GM10248 (cell line): Measurements from ENCODE around the gene VAMP2.
"Not testable (repeated sequence)": the region's sequence is repeated elsewhere in the genome, so short reads cannot be mapped to it uniquely, and the experiment has no call there.

Source experiments
- CTCF ChIA-PET: fragments of 300-600 bp; sonication (Branson Sonifier 250); formaldehyde crosslinking; extraction: SDS; loops from one replicate; lab custom pipeline; 2021; ENCODE audit warnings: antibody characterized with exemption; lab: Yijun Ruan, JAX
- POLR2A ChIA-PET: fragments of 350-650 bp; sonication (Branson Sonifier 250); formaldehyde crosslinking; extraction: SDS; loops from one replicate; lab custom pipeline; 2020; ENCODE audit warnings: antibody characterized with exemption; lab: Yijun Ruan, JAX
- DNase-seq: peaks from one replicate; pipeline ENCODE4 v3.0.0; 2012; ENCODE audit errors: extremely low spot score
- TF ChIP-seq, protein P1 (sequence below): IDR thresholded peaks from 2 replicates; pipeline ENCODE4 v1.5.1; 2012; ENCODE audit warnings: mild to moderate bottlenecking, low read depth; ENCODE audit errors: extremely low read depth, missing control alignments, control extremely low read depth

Gene VAMP2

DNA sequence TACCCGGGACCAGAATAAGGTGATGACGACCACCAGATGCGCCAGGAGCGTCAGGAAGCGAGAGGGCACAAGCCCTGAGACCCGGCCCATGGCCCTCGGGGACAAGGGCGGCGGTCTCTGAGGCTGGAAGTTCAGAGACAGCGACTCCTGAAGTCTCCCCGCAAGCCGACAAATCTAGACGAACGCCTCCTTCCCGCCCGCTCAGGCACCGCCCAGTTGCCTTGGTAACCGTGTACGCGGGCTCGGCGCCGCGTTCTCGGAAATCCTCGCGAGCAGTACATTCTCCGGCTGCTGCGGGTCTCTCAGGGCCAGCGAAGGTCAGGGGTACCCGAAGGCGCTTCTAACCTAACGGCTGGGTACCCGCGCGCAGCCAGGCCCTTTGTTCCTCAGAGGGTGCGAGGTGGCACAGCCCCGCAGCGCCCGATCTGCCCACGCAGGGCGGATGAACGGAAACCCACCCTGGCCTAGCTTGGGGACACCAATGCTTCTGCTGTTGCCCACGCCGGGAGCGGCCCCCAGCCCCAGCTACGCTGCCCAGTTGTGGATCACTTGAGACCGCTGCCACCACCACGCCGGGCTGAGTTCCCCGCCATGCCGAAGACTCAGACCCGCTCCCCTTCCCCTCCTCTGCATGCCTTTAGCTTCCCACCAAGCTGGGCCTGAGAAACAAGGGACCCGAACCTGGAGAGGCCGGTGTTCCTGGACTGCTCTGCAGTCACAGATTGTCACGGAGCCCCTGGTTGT lies 13.6 kb upstream of the VAMP2 start, which contains the start of gene TMEM107:
Gene TMEM107, minus strand, starts transcription at position 184 of the 744 bp plus-strand sequence. Its CDS starts 94 bp downstream, at position 90.
- TF ChIP-seq, protein P1, sequence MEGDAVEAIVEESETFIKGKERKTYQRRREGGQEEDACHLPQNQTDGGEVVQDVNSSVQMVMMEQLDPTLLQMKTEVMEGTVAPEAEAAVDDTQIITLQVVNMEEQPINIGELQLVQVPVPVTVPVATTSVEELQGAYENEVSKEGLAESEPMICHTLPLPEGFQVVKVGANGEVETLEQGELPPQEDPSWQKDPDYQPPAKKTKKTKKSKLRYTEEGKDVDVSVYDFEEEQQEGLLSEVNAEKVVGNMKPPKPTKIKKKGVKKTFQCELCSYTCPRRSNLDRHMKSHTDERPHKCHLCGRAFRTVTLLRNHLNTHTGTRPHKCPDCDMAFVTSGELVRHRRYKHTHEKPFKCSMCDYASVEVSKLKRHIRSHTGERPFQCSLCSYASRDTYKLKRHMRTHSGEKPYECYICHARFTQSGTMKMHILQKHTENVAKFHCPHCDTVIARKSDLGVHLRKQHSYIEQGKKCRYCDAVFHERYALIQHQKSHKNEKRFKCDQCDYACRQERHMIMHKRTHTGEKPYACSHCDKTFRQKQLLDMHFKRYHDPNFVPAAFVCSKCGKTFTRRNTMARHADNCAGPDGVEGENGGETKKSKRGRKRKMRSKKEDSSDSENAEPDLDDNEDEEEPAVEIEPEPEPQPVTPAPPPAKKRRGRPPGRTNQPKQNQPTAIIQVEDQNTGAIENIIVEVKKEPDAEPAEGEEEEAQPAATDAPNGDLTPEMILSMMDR, result peak; percentile 19
- DNase-seq, result peak; percentile 90
- ChIA-PET CTCF (interaction anchor here (1.5 to 3.6 kb wide), 5 partner anchors 10 to 39 kb away, joined by 4 to 11 read pairs (median 7); no protein-coding TSS in a partner anchor), POLR2A (interaction anchor here (0.9 kb wide), 1 partner anchor 20 kb away, joined by 3 read pairs; no protein-coding TSS in a partner anchor)

GRCh38 chr17:8175795-8176196 lies 13.0 kb upstream of the VAMP2 start:
- ChIA-PET POLR2A (no interaction called here), CTCF (interaction anchor here (0.9 to 3.6 kb wide), 6 partner anchors 10 to 43 kb away, joined by 3 to 11 read pairs (median 6); no protein-coding TSS in a partner anchor)
- TF ChIP-seq, protein P1, result no peak
- no peak for DNase-seq

DNA sequence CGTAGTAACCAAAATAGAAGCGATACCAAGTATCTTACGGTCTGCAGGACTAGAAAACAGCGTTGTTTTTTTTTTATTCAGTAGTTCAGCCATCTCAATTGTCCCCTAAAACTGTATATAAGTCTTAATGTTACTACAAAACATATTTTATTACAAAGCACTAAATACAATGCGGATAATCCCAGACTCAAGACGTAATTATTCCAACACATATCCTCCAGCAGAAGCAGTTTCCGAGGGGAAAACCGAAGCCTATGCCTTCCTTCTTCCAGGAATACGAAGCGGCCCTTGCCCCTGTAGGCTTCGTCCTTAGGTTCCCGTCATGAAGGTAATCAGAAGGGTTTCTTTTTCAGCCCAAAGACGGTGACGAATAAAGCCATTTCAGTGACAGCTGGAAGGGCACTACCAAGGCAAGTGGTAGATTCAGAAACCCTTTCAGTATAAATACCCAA lies 11.1 kb upstream of the VAMP2 start:
- DNase-seq, result no peak
- ChIA-PET POLR2A (interaction anchor here (0.5 to 3.1 kb wide), 22 partner anchors 10 to 590 kb away, joined by 3 to 89 read pairs (median 10); partner anchors contain the start of genes AURKB, BORCS6, CTC1 and MPDU1), CTCF (interaction anchor here (0.9 to 3.6 kb wide), 5 partner anchors 11 to 55 kb away, joined by 3 to 8 read pairs (median 3); no protein-coding TSS in a partner anchor)
- TF ChIP-seq, protein P1, result no peak

- TF ChIP-seq, protein P1, result no peak
- CTCF ChIA-PET, result interaction anchor here (0.9 to 1.7 kb wide), 5 partner anchors 12 to 54 kb away, joined by 3 to 7 read pairs (median 3); no protein-coding TSS in a partner anchor
- POLR2A ChIA-PET, result interaction anchor here (0.5 to 3.1 kb wide), 30 partner anchors 10 to 589 kb away, joined by 3 to 89 read pairs (median 6); partner anchors contain the start of genes AURKB, BORCS6, CTC1 and HES7
- DNase-seq, result peak; percentile 82
Observed at GRCh38 chr17:8173056-8173870, 10.5 kb upstream of the VAMP2 start.

GRCh38 chr17:8170186-8170585 lies 7.4 kb upstream of the VAMP2 start:
- DNase-seq, POLR2A ChIA-PET: not testable (repeated sequence)
- CTCF ChIA-PET, result interaction anchor here (1.0 to 1.2 kb wide), 3 partner anchors 9 to 48 kb away, joined by 3 to 5 read pairs (median 5); no protein-coding TSS in a partner anchor

DNA sequence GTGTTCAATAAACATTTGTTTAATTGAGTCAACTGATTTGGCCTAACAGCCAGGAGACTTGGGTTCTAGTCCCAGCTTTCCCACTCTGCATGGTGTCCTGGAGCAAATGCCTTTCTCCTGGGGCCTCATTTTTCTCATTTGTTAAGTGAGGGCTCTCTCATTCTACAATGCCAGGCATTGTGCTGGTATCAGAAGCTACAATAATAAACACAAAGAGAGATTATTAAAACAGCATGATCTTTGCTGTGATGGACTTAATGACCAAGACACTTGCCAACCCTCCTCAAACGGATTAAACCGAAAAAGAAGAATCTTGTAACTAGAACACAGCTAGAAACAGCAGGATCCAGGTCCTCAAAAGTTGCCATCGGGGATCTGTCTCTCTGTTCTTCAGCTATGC lies 4.8 kb upstream of the VAMP2 start:
- ChIA-PET CTCF (interaction anchor here (1.0 to 2.2 kb wide), 4 partner anchors 9 to 48 kb away, joined by 4 to 15 read pairs (median 5); no protein-coding TSS in a partner anchor), POLR2A (interaction anchor here (1.6 kb wide), 1 partner anchor 27 kb away, joined by 5 read pairs; no protein-coding TSS in a partner anchor)
- DNase-seq, result no peak
- TF ChIP-seq, protein P1, result no peak
